ENCODE results near the gene PTPRG.

DNA sequence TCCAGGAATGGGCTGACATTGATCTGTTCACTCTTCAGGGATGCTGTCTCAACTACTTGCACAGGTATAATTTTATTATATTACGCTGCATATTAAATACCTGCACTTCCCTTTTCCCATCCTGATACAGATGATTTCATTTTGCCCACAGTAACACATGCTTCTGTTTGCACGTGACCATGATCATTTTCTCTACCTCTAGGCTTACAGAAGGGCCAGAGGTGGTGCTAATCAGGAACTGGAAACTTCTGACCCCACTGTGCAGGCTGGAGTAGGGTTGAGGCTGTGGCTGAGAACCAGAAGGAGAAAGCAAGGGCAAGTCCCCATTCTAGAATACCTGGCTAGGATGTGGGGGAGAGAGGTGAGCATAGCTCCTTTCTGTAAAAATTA is 304.8 kb downstream of the PTPRG start:
- TF ChIP-seq, protein P1, sequence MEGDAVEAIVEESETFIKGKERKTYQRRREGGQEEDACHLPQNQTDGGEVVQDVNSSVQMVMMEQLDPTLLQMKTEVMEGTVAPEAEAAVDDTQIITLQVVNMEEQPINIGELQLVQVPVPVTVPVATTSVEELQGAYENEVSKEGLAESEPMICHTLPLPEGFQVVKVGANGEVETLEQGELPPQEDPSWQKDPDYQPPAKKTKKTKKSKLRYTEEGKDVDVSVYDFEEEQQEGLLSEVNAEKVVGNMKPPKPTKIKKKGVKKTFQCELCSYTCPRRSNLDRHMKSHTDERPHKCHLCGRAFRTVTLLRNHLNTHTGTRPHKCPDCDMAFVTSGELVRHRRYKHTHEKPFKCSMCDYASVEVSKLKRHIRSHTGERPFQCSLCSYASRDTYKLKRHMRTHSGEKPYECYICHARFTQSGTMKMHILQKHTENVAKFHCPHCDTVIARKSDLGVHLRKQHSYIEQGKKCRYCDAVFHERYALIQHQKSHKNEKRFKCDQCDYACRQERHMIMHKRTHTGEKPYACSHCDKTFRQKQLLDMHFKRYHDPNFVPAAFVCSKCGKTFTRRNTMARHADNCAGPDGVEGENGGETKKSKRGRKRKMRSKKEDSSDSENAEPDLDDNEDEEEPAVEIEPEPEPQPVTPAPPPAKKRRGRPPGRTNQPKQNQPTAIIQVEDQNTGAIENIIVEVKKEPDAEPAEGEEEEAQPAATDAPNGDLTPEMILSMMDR (IDR thresholded peaks at IDR 0.05; ENCODE audit: extremely low read depth in 1 of 2, insufficient read depth in 1 of 2, low read depth in 1 of 2, low read length in 2 of 2) = no peak
- no peak for TF ChIP-seq POLR2A (IDR thresholded peaks at IDR 0.05; ENCODE audit: low read depth, low read length)
